Suprapubic skin (tissue), 4 donors: Measurements from ENCODE around the gene SORT1. TPM values are rescaled to one million over a fixed set of nuclear protein-coding genes. Genes with fewer than 3 reads are reported as not detected.

Experiments used
- DNase-seq, 2 donors: peaks; one replicate each; pipeline ENCODE4 v3.0.0-alpha.2; 2019; ENCODE audit warnings: low spot score in 2 of 2
- H3K27ac ChIP-seq: fragments of 200-600 bp; sonication (generic); one replicate; pipeline ENCODE4 v1.5.1; 2019
- H3K27me3 ChIP-seq: fragments of 200-600 bp; sonication (generic); one replicate; pipeline ENCODE4 v1.5.1; 2019
- H3K36me3 ChIP-seq: fragments of 200-600 bp; sonication (generic); one replicate; pipeline ENCODE4 v1.5.1; 2019
- H3K4me1 ChIP-seq: fragments of 200-600 bp; sonication (generic); one replicate; pipeline ENCODE4 v1.5.1; 2019
- H3K4me3 ChIP-seq: fragments of 200-600 bp; sonication (generic); one replicate; pipeline ENCODE4 v1.5.1; 2019; ENCODE audit warnings: mild to moderate bottlenecking
- H3K9me3 ChIP-seq: fragments of 200-600 bp; sonication (generic); one replicate; pipeline ENCODE4 v1.5.1; 2019
- CTCF ChIP-seq, 2 donors: fragments of 200-600 bp in 1 of 2; fragments of 450-650 bp in 1 of 2; sonication (generic) in 1 of 2; IDR thresholded peaks; one replicate each; pipeline ENCODE4 v1.5.1; 2016 to 2019; ENCODE audit warnings: antibody characterized with exemption in 2 of 2, mild to moderate bottlenecking in 1 of 2, moderate library complexity in 1 of 2
- EP300 ChIP-seq: sonication (generic); formaldehyde crosslinking; IDR thresholded peaks from one replicate; pipeline ENCODE4 v1.6.1; 2017; ENCODE audit warnings: antibody characterized with exemption
- POLR2A ChIP-seq, 2 donors: fragments of 450-650 bp; IDR thresholded peaks; one replicate each; pipeline ENCODE4 v1.6.1; 2017; ENCODE audit warnings: antibody characterized with exemption in 2 of 2, mild to moderate bottlenecking in 2 of 2, moderate library complexity in 2 of 2
- POLR2AphosphoS5 ChIP-seq, 3 donors: sonication (generic); formaldehyde crosslinking; IDR thresholded peaks; one replicate each; pipeline ENCODE4 v1.6.1; 2017; ENCODE audit warnings: antibody characterized with exemption in 3 of 3
- WGBS: methylation state at CpG from one replicate; pipeline ENCODE4 v1.1.5; 2018; 5-methylcytosine and 5-hydroxymethylcytosine counted together
- total RNA-seq, 4 donors: library from RNA; depleted of rRNA; stranded (reverse); fragments of >200 nt; gene quantifications; one replicate each; pipeline ENCODE4 v1.1.0, GENCODE V29; 2016

The SORT1 gene
- total RNA-seq, 4 donors from 2014 or later: 27.8 to 52.7 (median 34.5) TPM

- Histone ChIP-seq H3K27ac (no peak overlapping the region), H3K27me3 (no peaks in the 10 kb centered on the region), H3K4me3 (no peak overlapping the region), H3K36me3 (peaks cover 43% of the 10 kb centered on the region), H3K4me1 (peaks cover 43% of the 10 kb centered on the region), H3K9me3 (no peaks in the 10 kb centered on the region)
- TF ChIP-seq POLR2A (IDR thresholded peaks at IDR 0.05) (no peak), EP300 (no peak), CTCF (IDR thresholded peaks at IDR 0.05) (no peak), POLR2AphosphoS5 (IDR thresholded peaks at IDR 0.05) (no peak)
- 94% methylated on average over 16 of the region's 20 CpGs for WGBS
- DNase-seq: peak in 1 of 2 donors; percentile 76
These were observed 126.9 kb downstream of the SORT1 start for GRCh38 chr1:109270623-109271317.

GRCh38 chr1:109269981-109270622 is 127.6 kb downstream of the SORT1 start:
- WGBS: 93% methylated on average over 17 of the region's 17 CpGs
- Histone ChIP-seq H3K36me3 (peaks cover 48% of the 10 kb centered on the region), H3K27me3 (no peaks in the 10 kb centered on the region), H3K27ac (no peak overlapping the region), H3K4me1 (peaks cover 36% of the 10 kb centered on the region), H3K4me3 (no peak overlapping the region), H3K9me3 (no peaks in the 10 kb centered on the region)
- TF ChIP-seq POLR2AphosphoS5 (IDR thresholded peaks at IDR 0.05) (no peak), EP300 (no peak), POLR2A (IDR thresholded peaks at IDR 0.05) (no peak), CTCF (IDR thresholded peaks at IDR 0.05) (no peak)
- DNase-seq: peak in 1 of 2 donors; percentile 77

GRCh38 chr1:109269212-109269980 is 128.3 kb downstream of the SORT1 start:
- Histone ChIP-seq H3K36me3 (peaks cover 53% of the 10 kb centered on the region), H3K27ac (no peak overlapping the region), H3K27me3 (no peaks in the 10 kb centered on the region), H3K4me3 (no peak overlapping the region), H3K9me3 (no peaks in the 10 kb centered on the region), H3K4me1 (peaks cover 29% of the 10 kb centered on the region)
- TF ChIP-seq POLR2A (IDR thresholded peaks at IDR 0.05) (no peak), EP300 (no peak), CTCF (IDR thresholded peaks at IDR 0.05) (no peak), POLR2AphosphoS5 (IDR thresholded peaks at IDR 0.05) (no peak)
- DNase-seq: peak in 1 of 2 donors; percentile 72
- WGBS: 90% methylated on average over 15 of the region's 33 CpGs

GRCh38 chr1:109268431-109269211 is 129.1 kb downstream of the SORT1 start:
- peaks cover 27% of the 10 kb centered on the region for H3K4me1 ChIP-seq
- WGBS: 83% methylated on average over 3 of the region's 29 CpGs
- no peak for TF ChIP-seq EP300
- TF ChIP-seq POLR2AphosphoS5 (IDR thresholded peaks at IDR 0.05): no peak
- TF ChIP-seq CTCF (IDR thresholded peaks at IDR 0.05): no peak
- TF ChIP-seq POLR2A (IDR thresholded peaks at IDR 0.05): no peak
- DNase-seq: peak in 1 of 2 donors; percentile 73
- no peaks in the 10 kb centered on the region for H3K27me3 ChIP-seq
- no peak overlapping the region for H3K27ac ChIP-seq
- H3K4me3 ChIP-seq: no peak overlapping the region
- no peaks in the 10 kb centered on the region for H3K9me3 ChIP-seq
- H3K36me3 ChIP-seq: peaks cover 53% of the 10 kb centered on the region
